CD4-positive, alpha-beta T cell treated with Interleukin-15 for 1 hour (primary cell): ENCODE data around the gene POU2AF1.

Experiments used
- DNase-seq: peaks from one replicate; pipeline ENCODE4 v3.0.0-alpha.2; 2020

POU2AF1 gene

GRCh38 chr11:111384494-111384893 lies 5.4 kb upstream of the POU2AF1 start:
- no peak for DNase-seq

GRCh38 chr11:111382451-111382850 lies 3.4 kb upstream of the POU2AF1 start:
- DNase-seq: no peak

GRCh38 chr11:111379602-111380136 lies 594 bp upstream of the POU2AF1 start:
- peak; percentile 70 for DNase-seq

GRCh38 chr11:111378185-111378860 lies 752 bp downstream of the POU2AF1 start:
- no peak for DNase-seq

- no peak for DNase-seq
Measured at GRCh38 chr11:111376181-111376871, 2.7 kb downstream of the POU2AF1 start.

GRCh38 chr11:111373590-111373989 lies 5.5 kb downstream of the POU2AF1 start:
- DNase-seq: no peak

GRCh38 chr11:111372538-111372937 lies 6.5 kb downstream of the POU2AF1 start:
- DNase-seq: no peak

GRCh38 chr11:111370902-111371578 lies 8.0 kb downstream of the POU2AF1 start:
- DNase-seq: no peak

- no peak for DNase-seq
Measured at GRCh38 chr11:111370270-111370901, 8.7 kb downstream of the POU2AF1 start.

GRCh38 chr11:111368285-111368560 lies 10.9 kb downstream of the POU2AF1 start:
- DNase-seq: no peak

- DNase-seq: no peak
Measured at GRCh38 chr11:111367411-111368284, 11.4 kb downstream of the POU2AF1 start.

- DNase-seq: no peak
Measured at GRCh38 chr11:111366560-111367410, 12.3 kb downstream of the POU2AF1 start.

GRCh38 chr11:111365722-111366559 lies 13.1 kb downstream of the POU2AF1 start:
- DNase-seq: no peak

GRCh38 chr11:111364503-111364902 lies 14.6 kb downstream of the POU2AF1 start:
- no peak for DNase-seq

- no peak for DNase-seq
Measured at GRCh38 chr11:111363985-111364384, 15.1 kb downstream of the POU2AF1 start.

GRCh38 chr11:111362887-111363411 lies 16.1 kb downstream of the POU2AF1 start:
- DNase-seq: no peak

- no peak for DNase-seq
Measured at GRCh38 chr11:111361874-111362273, 17.2 kb downstream of the POU2AF1 start.

GRCh38 chr11:111361052-111361801 lies 17.8 kb downstream of the POU2AF1 start:
- no peak for DNase-seq
